Measurements from ENCODE around the gene BRD3OS.

DNA sequence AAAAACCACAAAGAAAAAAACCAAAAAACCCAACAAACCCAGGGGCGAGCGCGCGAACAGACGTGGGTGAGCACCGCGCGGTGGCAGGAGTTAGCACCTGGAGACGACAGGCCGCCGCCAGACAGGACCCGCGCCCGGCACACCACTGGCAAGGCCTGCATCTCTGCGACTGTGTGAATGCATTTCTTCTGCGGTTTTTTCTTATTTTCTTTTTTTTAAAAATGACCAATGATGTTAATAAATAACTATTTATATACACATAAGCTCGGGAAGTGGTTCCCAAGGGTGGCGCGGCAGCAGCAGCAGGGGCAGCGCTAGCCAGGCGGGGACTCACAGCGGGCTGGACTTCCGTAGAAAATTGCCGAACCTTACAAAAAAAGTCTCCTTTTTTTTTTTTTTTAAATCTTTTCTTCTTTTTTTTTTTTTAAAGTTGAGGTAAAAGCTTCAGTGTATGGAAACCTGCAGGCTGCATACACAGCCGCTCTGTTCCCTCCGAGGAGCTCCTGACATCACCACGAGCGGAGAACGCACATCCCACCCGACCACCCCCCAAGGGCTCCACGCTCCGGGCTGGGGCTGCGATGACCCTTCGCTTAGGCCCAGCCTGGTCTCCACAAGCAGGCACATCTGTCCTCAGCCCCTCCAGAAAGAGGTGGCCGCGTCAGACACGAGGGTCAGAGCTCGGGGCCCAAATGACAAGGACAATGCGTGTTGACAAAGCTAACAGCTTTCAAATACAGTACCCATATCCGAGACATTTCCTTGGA, 7.4 kb downstream of the BRD3OS start:
- TF ChIP-seq, protein P1, sequence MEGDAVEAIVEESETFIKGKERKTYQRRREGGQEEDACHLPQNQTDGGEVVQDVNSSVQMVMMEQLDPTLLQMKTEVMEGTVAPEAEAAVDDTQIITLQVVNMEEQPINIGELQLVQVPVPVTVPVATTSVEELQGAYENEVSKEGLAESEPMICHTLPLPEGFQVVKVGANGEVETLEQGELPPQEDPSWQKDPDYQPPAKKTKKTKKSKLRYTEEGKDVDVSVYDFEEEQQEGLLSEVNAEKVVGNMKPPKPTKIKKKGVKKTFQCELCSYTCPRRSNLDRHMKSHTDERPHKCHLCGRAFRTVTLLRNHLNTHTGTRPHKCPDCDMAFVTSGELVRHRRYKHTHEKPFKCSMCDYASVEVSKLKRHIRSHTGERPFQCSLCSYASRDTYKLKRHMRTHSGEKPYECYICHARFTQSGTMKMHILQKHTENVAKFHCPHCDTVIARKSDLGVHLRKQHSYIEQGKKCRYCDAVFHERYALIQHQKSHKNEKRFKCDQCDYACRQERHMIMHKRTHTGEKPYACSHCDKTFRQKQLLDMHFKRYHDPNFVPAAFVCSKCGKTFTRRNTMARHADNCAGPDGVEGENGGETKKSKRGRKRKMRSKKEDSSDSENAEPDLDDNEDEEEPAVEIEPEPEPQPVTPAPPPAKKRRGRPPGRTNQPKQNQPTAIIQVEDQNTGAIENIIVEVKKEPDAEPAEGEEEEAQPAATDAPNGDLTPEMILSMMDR (conservative IDR thresholded peaks at IDR 0.05; ENCODE audit: low read depth, low read length) = no peak
- no peak for TF ChIP-seq EZH2 (IDR thresholded peaks at IDR 0.05; ENCODE audit: borderline replicate concordance, low read depth, low read length, poor library complexity, severe bottlenecking)
